PC-3 (cell line): Measurements from ENCODE around the gene G3BP2. TPM values are rescaled to one million over a fixed set of nuclear protein-coding genes. Genes with fewer than 3 reads are reported as not detected.
"Not testable (repeated sequence)": the region's sequence is repeated elsewhere in the genome, so short reads cannot be mapped to it uniquely, and the experiment has no call there.

Source experiments
- ATAC-seq: fragments of 200-7000 bp; cut with Tn5 transposase; 2 replicates; pipeline ENCODE4 v1.9.1; 2020; ENCODE audit warnings: mild to moderate bottlenecking, moderate library complexity
- BruUV-seq: library from RNA; stranded (reverse); fragments of 400-500 nt; replicated peaks from 2 replicates; lab custom pipeline; 2021; lab: Mats Ljungman, UMichigan
- CTCF ChIA-PET: fragments of 300-600 bp; sonication (Branson Sonifier 250); formaldehyde crosslinking; loops from one replicate; lab custom pipeline; 2022; ENCODE audit warnings: antibody characterized with exemption; lab: Charles Lee
- POLR2A ChIA-PET: fragments of 300-600 bp; sonication (Branson Sonifier 250); formaldehyde crosslinking; loops from one replicate; lab custom pipeline; 2022; ENCODE audit warnings: antibody characterized with exemption; ENCODE audit not compliant: unreplicated experiment; lab: Charles Lee
- DNase-seq: peaks from one replicate; pipeline ENCODE4 v3.0.0-alpha.2; 2015
- H2AFZ ChIP-seq: fragments of 300-600 bp; sonication (generic); 2 replicates; pipeline ENCODE4 v1.6.0; 2016; ENCODE audit warnings: antibody characterized with exemption, low read length
- H3F3A ChIP-seq: fragments of 300-600 bp; sonication (generic); one replicate; pipeline ENCODE4 v1.6.0; 2017; ENCODE audit warnings: antibody characterized with exemption, low read length, control low read depth, mild to moderate bottlenecking; ENCODE audit not compliant: unreplicated experiment
- H3K27ac ChIP-seq: fragments of 300-600 bp; sonication (generic); 2 replicates; pipeline ENCODE4 v1.5.1; 2016; ENCODE audit warnings: mild to moderate bottlenecking, low read length
- H3K27me3 ChIP-seq: fragments of 300-600 bp; sonication (generic); 2 replicates; pipeline ENCODE4 v1.6.1; 2016; ENCODE audit warnings: low read length, mixed read lengths
- H3K36me3 ChIP-seq: fragments of 300-600 bp; sonication (generic); 2 replicates; pipeline ENCODE4 v1.6.1; 2016; ENCODE audit warnings: low read depth, mixed run types, low read length, mixed read lengths
- H3K4me1 ChIP-seq: fragments of 300-600 bp; sonication (generic); 2 replicates; pipeline ENCODE4 v1.5.1; 2016; ENCODE audit warnings: low read length; ENCODE audit not compliant: insufficient read depth
- H3K4me2 ChIP-seq: fragments of 300-600 bp; sonication (generic); 2 replicates; pipeline ENCODE4 v1.6.0; 2016; ENCODE audit warnings: low read length
- H3K4me3 ChIP-seq: fragments of 300-600 bp; sonication (generic); 2 replicates; pipeline ENCODE4 v1.5.1; 2016; ENCODE audit warnings: mild to moderate bottlenecking, low read length, mixed read lengths
- H3K79me2 ChIP-seq: fragments of 300-600 bp; sonication (generic); 2 replicates; pipeline ENCODE4 v1.6.1; 2017; ENCODE audit warnings: low read length, mixed read lengths
- H3K9ac ChIP-seq: fragments of 300-600 bp; sonication (generic); 2 replicates; pipeline ENCODE4 v1.6.0; 2016; ENCODE audit warnings: mild to moderate bottlenecking, low read length
- H3K9me2 ChIP-seq: fragments of 300-600 bp; sonication (generic); replicated peaks from 2 replicates; pipeline ENCODE4 v1.6.1; 2016; ENCODE audit warnings: mixed run types, low read length, mixed read lengths
- H3K9me3 ChIP-seq: fragments of 300-600 bp; sonication (generic); 2 replicates; pipeline ENCODE4 v1.6.1; 2016; ENCODE audit warnings: low read length, mixed read lengths
- H4K20me1 ChIP-seq: fragments of 300-600 bp; sonication (generic); 2 replicates; pipeline ENCODE4 v1.6.1; 2016; ENCODE audit warnings: low read length, mixed read lengths
- CTCF ChIP-seq: fragments of 300-600 bp; sonication (generic); conservative IDR thresholded peaks from 2 replicates; pipeline ENCODE4 v1.5.1; 2017; ENCODE audit warnings: antibody characterized with exemption, low read depth, mild to moderate bottlenecking, low read length
- EZH2 ChIP-seq: fragments of 300-600 bp; sonication (generic); IDR thresholded peaks from one replicate; pipeline ENCODE4 v1.6.1; 2017; ENCODE audit warnings: antibody characterized with exemption, mild to moderate bottlenecking, low read length; ENCODE audit not compliant: unreplicated experiment
- EZH2phosphoT487 ChIP-seq: fragments of 300-600 bp; sonication (generic); IDR thresholded peaks from 2 replicates; pipeline ENCODE4 v1.6.1; 2018; ENCODE audit warnings: mild to moderate bottlenecking, antibody characterized with exemption, low read length, borderline replicate concordance
- intact Hi-C: fragments of 100-400 bp; cut with micrococcal nuclease; formaldehyde crosslinking; loops from 2 replicates; pipeline ENCODE4 v1.9.0; 2023
- total RNA-seq: library from RNA; depleted of rRNA; stranded (reverse); fragments of >200 nt; gene quantifications from 2 replicates; pipeline ENCODE4 v1.2.3, GENCODE V29; 2014

Gene G3BP2
- total RNA-seq, 1 experiment from 2014 or later, result 68.7 TPM

- H3K9me2 ChIP-seq, result no peaks in the 10 kb centered on the region
- H3K27me3 ChIP-seq, result no peaks in the 10 kb centered on the region
- no peaks in the 10 kb centered on the region for H3K79me2 ChIP-seq
- TF ChIP-seq EZH2phosphoT487, result no peak
- no peak for TF ChIP-seq CTCF
- ChIA-PET CTCF (no interaction called here), POLR2A (no interaction called here)
- no peaks in the 10 kb centered on the region for H4K20me1 ChIP-seq
- DNase-seq, result no peak
- no peak overlapping the region for H3K27ac ChIP-seq
- H3K9me3 ChIP-seq, result no peaks in the 10 kb centered on the region
- intact Hi-C loops, result no loop called here
- H2AFZ ChIP-seq, result no peak overlapping the region
- no peak overlapping the region for H3K9ac ChIP-seq
- no peak overlapping the region for H3K4me3 ChIP-seq
- H3K36me3 ChIP-seq, result no peaks in the 10 kb centered on the region
- no peak overlapping the region for H3K4me2 ChIP-seq
- H3K4me1 ChIP-seq, result no peaks in the 10 kb centered on the region
- H3F3A ChIP-seq, result no peaks in the 10 kb centered on the region
- BruUV-seq, result no TSS peak
- ATAC-seq, result no peak
Observed at GRCh38 chr4:75698162-75698962, 25.2 kb upstream of the G3BP2 start.

GRCh38 chr4:75696581-75696980, 23.4 kb upstream of the G3BP2 start:
- ChIA-PET POLR2A (no interaction called here), CTCF (no interaction called here)
- H3K4me3 ChIP-seq, result no peak overlapping the region
- H3K4me1 ChIP-seq, result no peaks in the 10 kb centered on the region
- H4K20me1 ChIP-seq, result no peaks in the 10 kb centered on the region
- TF ChIP-seq EZH2phosphoT487 (no peak), EZH2 (no peak), CTCF (no peak)
- no peak overlapping the region for H3K9ac ChIP-seq
- H3K27me3 ChIP-seq, result no peaks in the 10 kb centered on the region
- no peak overlapping the region for H3K27ac ChIP-seq
- ATAC-seq (no peak), DNase-seq (no peak)
- H3K36me3 ChIP-seq, result no peaks in the 10 kb centered on the region; the same call in 1 of the 2 replicates
- no peak overlapping the region for H3K4me2 ChIP-seq
- H2AFZ ChIP-seq, result no peak overlapping the region
- no peaks in the 10 kb centered on the region for H3K9me3 ChIP-seq
- BruUV-seq, result no TSS peak
- H3K79me2 ChIP-seq, result no peaks in the 10 kb centered on the region
- no peaks in the 10 kb centered on the region for H3K9me2 ChIP-seq
- intact Hi-C loops, result no loop called here
- no peaks in the 10 kb centered on the region for H3F3A ChIP-seq

GRCh38 chr4:75696071-75696470, 22.9 kb upstream of the G3BP2 start:
- BruUV-seq, result no TSS peak
- intact Hi-C loops, result no loop called here
- Histone ChIP-seq H3K27me3 (no peaks in the 10 kb centered on the region), H4K20me1 (no peaks in the 10 kb centered on the region), H3K36me3 (no peaks in the 10 kb centered on the region; the same call in 1 of the 2 replicates), H3K79me2 (no peaks in the 10 kb centered on the region), H3K4me3 (no peak overlapping the region), H3K4me1 (no peaks in the 10 kb centered on the region), H3K27ac (no peak overlapping the region), H3K4me2 (no peak overlapping the region), H3K9me3 (no peaks in the 10 kb centered on the region), H3F3A (no peaks in the 10 kb centered on the region), H2AFZ (no peak overlapping the region), H3K9ac (no peak overlapping the region), H3K9me2 (no peaks in the 10 kb centered on the region)
- POLR2A ChIA-PET, result no interaction called here
- DNase-seq (no peak), ATAC-seq (no peak)
- CTCF ChIA-PET, result no interaction called here
- TF ChIP-seq CTCF (no peak), EZH2phosphoT487 (no peak), EZH2 (no peak)

GRCh38 chr4:75692066-75692465, 18.9 kb upstream of the G3BP2 start:
- H3K4me1 ChIP-seq, H3K27me3 ChIP-seq, H3K27ac ChIP-seq, H3F3A ChIP-seq, intact Hi-C loops, H4K20me1 ChIP-seq, H3K79me2 ChIP-seq, DNase-seq, CTCF ChIA-PET, H2AFZ ChIP-seq, H3K9me2 ChIP-seq, H3K9me3 ChIP-seq, POLR2A ChIA-PET, H3K9ac ChIP-seq, H3K4me3 ChIP-seq, H3K36me3 ChIP-seq, ATAC-seq, H3K4me2 ChIP-seq, BruUV-seq: not testable (repeated sequence)
